HepG2 (cell line): ENCODE results near the gene MYOM1. TPM values are rescaled to one million over a fixed set of nuclear protein-coding genes. Genes with fewer than 3 reads are reported as not detected.

Source experiments
- AGO1 ChIP-seq: fragments of 200-400 bp; formaldehyde crosslinking; IDR thresholded peaks from 2 replicates; pipeline ENCODE4 v1.6.1; 2017; ENCODE audit warnings: mild to moderate bottlenecking, low read depth, low read length, moderate library complexity; ENCODE audit not compliant: poor library complexity, severe bottlenecking
- GABPB1 ChIP-seq: IDR thresholded peaks from 2 replicates; pipeline ENCODE4 v1.6.1; 2016; ENCODE audit warnings: mild to moderate bottlenecking, missing genetic modification reagents, moderate library complexity, missing compliant biosample characterization
- JUNB ChIP-seq: sonication (generic); formaldehyde crosslinking; IDR thresholded peaks from 2 replicates; pipeline ENCODE4 v1.8.0; 2022; ENCODE audit warnings: missing genetic modification reagents, mild to moderate bottlenecking, borderline replicate concordance
- KAT2B ChIP-seq: fragments of 150-350 bp; IDR thresholded peaks from 2 replicates; pipeline ENCODE4 v1.6.1; 2014; ENCODE audit warnings: low read depth, low read length, borderline replicate concordance
- MZF1 ChIP-seq: sonication (generic); formaldehyde crosslinking; IDR thresholded peaks from 2 replicates; pipeline ENCODE4 v1.8.1; 2023; ENCODE audit warnings: mild to moderate bottlenecking, missing genetic modification reagents, borderline replicate concordance
- NFATC3 ChIP-seq: sonication (generic); formaldehyde crosslinking; IDR thresholded peaks from 2 replicates; pipeline ENCODE4 v1.5.1; 2020; ENCODE audit warnings: mild to moderate bottlenecking, missing genetic modification reagents
- NONO ChIP-seq, 2 experiments: fragments of 450-650 bp in 1 of 2; sonication (generic) in 1 of 2; formaldehyde crosslinking in 1 of 2; IDR thresholded peaks in 1 of 2; conservative IDR thresholded peaks in 1 of 2; 2 replicates each; pipeline versions ENCODE4 v1.6.1 to v1.8.0; 2017 to 2022; ENCODE audit warnings: mild to moderate bottlenecking in 1 of 2, missing genetic modification reagents in 1 of 2, moderate library complexity in 1 of 2
- TGIF2 ChIP-seq: IDR thresholded peaks from 2 replicates; pipeline ENCODE4 v1.6.1; 2016; ENCODE audit warnings: control low read depth, missing compliant biosample characterization
- ZNF274 ChIP-seq: sonication (generic); formaldehyde crosslinking; IDR thresholded peaks from 2 replicates; pipeline ENCODE4 v1.5.1; 2020; ENCODE audit warnings: mild to moderate bottlenecking, missing genetic modification reagents
- ZNF572 ChIP-seq: sonication (generic); formaldehyde crosslinking; IDR thresholded peaks from 2 replicates; pipeline ENCODE4 v1.5.1; 2020; ENCODE audit warnings: mild to moderate bottlenecking, missing genetic modification reagents
- ZNF616 ChIP-seq: sonication (generic); formaldehyde crosslinking; IDR thresholded peaks from 2 replicates; pipeline ENCODE4 v1.5.0; 2020; ENCODE audit warnings: low read depth, mild to moderate bottlenecking, missing genetic modification reagents
- ZNF781 ChIP-seq: sonication (generic); formaldehyde crosslinking; IDR thresholded peaks from 2 replicates; pipeline ENCODE4 v1.5.1; 2020; ENCODE audit warnings: borderline replicate concordance, mild to moderate bottlenecking, missing genetic modification reagents; ENCODE audit errors: not compliant biosample characterization
- polyA plus RNA-seq, 8 experiments: library from polyadenylated mRNA; depleted of rRNA in 3 of 8; stranded (reverse) in 7 of 8; unstranded in 1 of 8; fragments of >200 nt; fragmentation: Illumina TruSeq in 4 of 8; extraction: Trizol in 4 of 8; gene quantifications; 2 replicates each; pipeline versions ENCODE4 v1.2.1 to v1.2.3, GENCODE V29; 2011 to 2016; ENCODE audit warnings: low read depth in 4 of 8, missing spikeins in 1 of 8, mixed read lengths in 1 of 8; ENCODE audit not compliant: insufficient read depth in 1 of 8
- total RNA-seq, 5 experiments: library from RNA; depleted of rRNA; stranded (reverse); fragments of >200 nt; fragmentation: Illumina TruSeq; extraction: Trizol; gene quantifications; 2 replicates each; pipeline ENCODE4 v1.2.3, GENCODE V29; 2016; ENCODE audit warnings: low read depth in 1 of 5
- TF ChIP-seq, protein P1 (sequence below): sonication (generic); formaldehyde crosslinking; IDR thresholded peaks from 2 replicates; pipeline ENCODE4 v1.4.0; 2020; ENCODE audit warnings: mild to moderate bottlenecking, missing genetic modification reagents
- TF ChIP-seq, protein P2 (sequence below): sonication (generic); formaldehyde crosslinking; IDR thresholded peaks from 2 replicates; pipeline ENCODE4 v1.9.0; 2021; ENCODE audit warnings: missing genetic modification reagents, borderline replicate concordance
- TF ChIP-seq, protein P3 (sequence below): sonication (generic); formaldehyde crosslinking; IDR thresholded peaks from 2 replicates; pipeline ENCODE4 v1.4.0; 2020; ENCODE audit warnings: missing genetic modification reagents
- TF ChIP-seq, protein P4 (sequence below): sonication (generic); IDR thresholded peaks from 2 replicates; pipeline ENCODE4 v1.6.1; 2016; ENCODE audit warnings: low read depth, borderline replicate concordance
- TF ChIP-seq, protein P5 (sequence below): sonication (generic); formaldehyde crosslinking; IDR thresholded peaks from 2 replicates; pipeline ENCODE4 v1.4.0; 2020; ENCODE audit warnings: missing genetic modification reagents
- TF ChIP-seq, protein P6 (sequence below): fragments of 450-650 bp; IDR thresholded peaks from 2 replicates; pipeline ENCODE4 v1.6.1; 2017
- TF ChIP-seq, protein P7 (sequence below): sonication (generic); formaldehyde crosslinking; conservative IDR thresholded peaks from 2 replicates; pipeline ENCODE4 v1.4.0; 2020; ENCODE audit warnings: missing genetic modification reagents

MYOM1 gene
- total and polyA plus RNA-seq, 2 of the 13 experiments (the other 11 are each of a cell fraction or from before 2014, with no cell fraction given) = 0.46 to 0.98 TPM

DNA sequence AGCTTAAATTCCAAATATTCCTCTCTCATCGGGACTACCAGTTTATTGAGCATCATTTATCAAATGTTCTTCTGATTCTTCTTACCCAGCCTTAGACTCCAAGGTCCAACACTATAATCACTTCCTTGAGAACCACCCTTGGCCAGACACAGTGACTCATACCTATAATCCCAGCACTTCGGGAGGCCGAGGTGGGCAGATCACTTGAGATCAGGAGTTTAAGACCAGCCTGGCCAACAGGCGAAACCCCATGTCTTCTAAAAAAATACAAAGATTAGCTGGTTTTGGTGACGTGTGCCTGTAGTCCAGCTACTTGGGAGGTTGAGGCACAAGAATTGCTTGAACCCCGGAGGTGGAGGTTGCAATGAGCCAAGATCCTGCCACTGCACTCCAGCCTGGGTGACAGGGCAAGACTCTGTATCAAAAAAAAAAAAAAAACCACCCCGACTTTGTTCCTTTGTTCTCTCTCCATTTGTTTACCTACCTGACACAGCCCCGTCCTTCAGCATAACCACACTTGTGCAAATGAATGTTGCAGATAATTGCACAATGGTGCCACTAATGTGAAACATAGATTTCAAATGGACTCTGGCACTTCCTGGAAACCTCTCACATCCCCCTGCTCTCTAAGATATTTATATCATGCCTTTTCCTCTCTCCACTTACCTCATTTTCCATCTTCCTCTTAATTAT lies 167.9 kb downstream of the MYOM1 start (continued):
- TF ChIP-seq, protein P1, sequence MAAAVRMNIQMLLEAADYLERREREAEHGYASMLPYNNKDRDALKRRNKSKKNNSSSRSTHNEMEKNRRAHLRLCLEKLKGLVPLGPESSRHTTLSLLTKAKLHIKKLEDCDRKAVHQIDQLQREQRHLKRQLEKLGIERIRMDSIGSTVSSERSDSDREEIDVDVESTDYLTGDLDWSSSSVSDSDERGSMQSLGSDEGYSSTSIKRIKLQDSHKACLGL (CRISPR knock-in tag) = no peak
- TF ChIP-seq NONO (IDR thresholded peaks at IDR 0.05) (no peak), NONO (CRISPR knock-in tag; conservative IDR thresholded peaks at IDR 0.05) (peak; percentile 73), TGIF2 (peak; percentile 61; the same call in 1 of the 2 replicates), ZNF572 (CRISPR knock-in tag) (no peak), ZNF616 (CRISPR knock-in tag) (no peak), MZF1 (CRISPR knock-in tag) (no peak), KAT2B (no peak), JUNB (CRISPR knock-in tag) (peak; percentile 74), AGO1 (no peak), NFATC3 (CRISPR knock-in tag) (no peak), ZNF781 (CRISPR knock-in tag) (no peak), ZNF274 (CRISPR knock-in tag) (no peak), GABPB1 (peak; percentile 50)
- TF ChIP-seq, protein P2, sequence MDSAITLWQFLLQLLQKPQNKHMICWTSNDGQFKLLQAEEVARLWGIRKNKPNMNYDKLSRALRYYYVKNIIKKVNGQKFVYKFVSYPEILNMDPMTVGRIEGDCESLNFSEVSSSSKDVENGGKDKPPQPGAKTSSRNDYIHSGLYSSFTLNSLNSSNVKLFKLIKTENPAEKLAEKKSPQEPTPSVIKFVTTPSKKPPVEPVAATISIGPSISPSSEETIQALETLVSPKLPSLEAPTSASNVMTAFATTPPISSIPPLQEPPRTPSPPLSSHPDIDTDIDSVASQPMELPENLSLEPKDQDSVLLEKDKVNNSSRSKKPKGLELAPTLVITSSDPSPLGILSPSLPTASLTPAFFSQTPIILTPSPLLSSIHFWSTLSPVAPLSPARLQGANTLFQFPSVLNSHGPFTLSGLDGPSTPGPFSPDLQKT (CRISPR knock-in tag) = no peak
- TF ChIP-seq, protein P3, sequence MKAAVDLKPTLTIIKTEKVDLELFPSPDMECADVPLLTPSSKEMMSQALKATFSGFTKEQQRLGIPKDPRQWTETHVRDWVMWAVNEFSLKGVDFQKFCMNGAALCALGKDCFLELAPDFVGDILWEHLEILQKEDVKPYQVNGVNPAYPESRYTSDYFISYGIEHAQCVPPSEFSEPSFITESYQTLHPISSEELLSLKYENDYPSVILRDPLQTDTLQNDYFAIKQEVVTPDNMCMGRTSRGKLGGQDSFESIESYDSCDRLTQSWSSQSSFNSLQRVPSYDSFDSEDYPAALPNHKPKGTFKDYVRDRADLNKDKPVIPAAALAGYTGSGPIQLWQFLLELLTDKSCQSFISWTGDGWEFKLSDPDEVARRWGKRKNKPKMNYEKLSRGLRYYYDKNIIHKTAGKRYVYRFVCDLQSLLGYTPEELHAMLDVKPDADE (CRISPR knock-in tag) = no peak
- TF ChIP-seq, protein P4, sequence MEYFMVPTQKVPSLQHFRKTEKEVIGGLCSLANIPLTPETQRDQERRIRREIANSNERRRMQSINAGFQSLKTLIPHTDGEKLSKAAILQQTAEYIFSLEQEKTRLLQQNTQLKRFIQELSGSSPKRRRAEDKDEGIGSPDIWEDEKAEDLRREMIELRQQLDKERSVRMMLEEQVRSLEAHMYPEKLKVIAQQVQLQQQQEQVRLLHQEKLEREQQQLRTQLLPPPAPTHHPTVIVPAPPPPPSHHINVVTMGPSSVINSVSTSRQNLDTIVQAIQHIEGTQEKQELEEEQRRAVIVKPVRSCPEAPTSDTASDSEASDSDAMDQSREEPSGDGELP = peak; percentile 47; the same call in 1 of the 2 replicates
- TF ChIP-seq, protein P5, sequence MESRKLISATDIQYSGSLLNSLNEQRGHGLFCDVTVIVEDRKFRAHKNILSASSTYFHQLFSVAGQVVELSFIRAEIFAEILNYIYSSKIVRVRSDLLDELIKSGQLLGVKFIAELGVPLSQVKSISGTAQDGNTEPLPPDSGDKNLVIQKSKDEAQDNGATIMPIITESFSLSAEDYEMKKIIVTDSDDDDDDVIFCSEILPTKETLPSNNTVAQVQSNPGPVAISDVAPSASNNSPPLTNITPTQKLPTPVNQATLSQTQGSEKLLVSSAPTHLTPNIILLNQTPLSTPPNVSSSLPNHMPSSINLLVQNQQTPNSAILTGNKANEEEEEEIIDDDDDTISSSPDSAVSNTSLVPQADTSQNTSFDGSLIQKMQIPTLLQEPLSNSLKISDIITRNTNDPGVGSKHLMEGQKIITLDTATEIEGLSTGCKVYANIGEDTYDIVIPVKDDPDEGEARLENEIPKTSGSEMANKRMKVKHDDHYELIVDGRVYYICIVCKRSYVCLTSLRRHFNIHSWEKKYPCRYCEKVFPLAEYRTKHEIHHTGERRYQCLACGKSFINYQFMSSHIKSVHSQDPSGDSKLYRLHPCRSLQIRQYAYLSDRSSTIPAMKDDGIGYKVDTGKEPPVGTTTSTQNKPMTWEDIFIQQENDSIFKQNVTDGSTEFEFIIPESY = peak; percentile 54; the same call in 1 of the 2 replicates
- TF ChIP-seq, protein P6, sequence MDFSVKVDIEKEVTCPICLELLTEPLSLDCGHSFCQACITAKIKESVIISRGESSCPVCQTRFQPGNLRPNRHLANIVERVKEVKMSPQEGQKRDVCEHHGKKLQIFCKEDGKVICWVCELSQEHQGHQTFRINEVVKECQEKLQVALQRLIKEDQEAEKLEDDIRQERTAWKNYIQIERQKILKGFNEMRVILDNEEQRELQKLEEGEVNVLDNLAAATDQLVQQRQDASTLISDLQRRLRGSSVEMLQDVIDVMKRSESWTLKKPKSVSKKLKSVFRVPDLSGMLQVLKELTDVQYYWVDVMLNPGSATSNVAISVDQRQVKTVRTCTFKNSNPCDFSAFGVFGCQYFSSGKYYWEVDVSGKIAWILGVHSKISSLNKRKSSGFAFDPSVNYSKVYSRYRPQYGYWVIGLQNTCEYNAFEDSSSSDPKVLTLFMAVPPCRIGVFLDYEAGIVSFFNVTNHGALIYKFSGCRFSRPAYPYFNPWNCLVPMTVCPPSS = no peak
- TF ChIP-seq, protein P7, sequence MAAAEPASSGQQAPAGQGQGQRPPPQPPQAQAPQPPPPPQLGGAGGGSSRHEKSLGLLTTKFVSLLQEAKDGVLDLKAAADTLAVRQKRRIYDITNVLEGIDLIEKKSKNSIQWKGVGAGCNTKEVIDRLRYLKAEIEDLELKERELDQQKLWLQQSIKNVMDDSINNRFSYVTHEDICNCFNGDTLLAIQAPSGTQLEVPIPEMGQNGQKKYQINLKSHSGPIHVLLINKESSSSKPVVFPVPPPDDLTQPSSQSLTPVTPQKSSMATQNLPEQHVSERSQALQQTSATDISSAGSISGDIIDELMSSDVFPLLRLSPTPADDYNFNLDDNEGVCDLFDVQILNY (CRISPR knock-in tag) = no peak
